ENCODE results near the gene AMT.

The AMT gene

DNA sequence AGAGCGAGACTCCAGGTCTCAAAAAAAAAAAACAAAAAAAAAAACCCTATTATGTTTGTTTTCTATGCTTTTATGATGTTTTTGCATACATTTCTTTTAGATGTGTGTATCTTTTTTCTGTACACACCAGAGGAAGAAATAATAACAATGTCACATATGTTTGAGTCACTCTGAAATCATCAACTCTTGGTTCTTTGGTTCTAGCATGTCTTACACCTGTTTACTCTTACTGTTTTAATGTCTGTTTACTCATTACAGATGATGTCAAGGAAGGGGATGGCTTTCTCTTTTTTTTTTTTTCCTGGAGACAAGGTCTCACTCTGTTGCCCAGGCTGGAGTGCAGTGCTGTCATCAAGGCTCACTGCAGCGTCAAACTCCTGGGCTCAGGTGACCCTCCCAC, 34.6 kb downstream of the AMT start:
- no peak for DNase-seq

DNA sequence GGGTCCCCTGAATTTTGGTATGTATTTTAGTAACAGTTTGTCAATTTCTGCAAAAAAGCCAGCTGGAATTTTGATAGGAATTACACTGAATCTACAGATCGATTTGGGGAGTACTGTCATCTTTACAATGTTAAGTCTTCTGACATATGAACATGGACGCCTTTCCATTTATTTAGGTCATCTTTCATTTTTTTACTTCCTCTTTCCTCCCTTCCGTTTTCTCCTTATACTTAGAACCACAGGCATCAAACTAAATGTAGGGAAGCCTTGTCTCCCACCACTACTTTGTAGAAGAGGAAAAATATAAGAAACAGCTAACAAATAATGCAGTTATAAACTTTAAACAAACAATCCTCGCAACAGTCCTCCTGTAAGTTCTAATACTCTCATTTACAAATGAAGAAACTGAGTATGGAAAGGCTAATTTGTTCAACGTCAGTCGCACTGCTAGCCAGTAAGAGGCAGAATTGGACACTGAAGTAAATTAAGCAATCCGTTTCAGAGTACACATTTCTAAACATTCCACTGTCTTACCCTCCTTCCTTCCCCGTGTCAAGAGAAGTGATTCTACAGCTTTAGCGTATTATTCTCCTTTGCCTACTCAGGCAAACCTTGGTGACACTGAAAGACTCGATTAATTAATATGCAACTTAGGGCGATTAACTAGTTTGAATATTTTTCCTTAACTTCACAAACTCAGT, 36.1 kb downstream of the AMT start:
- DNase-seq = no peak

DNA sequence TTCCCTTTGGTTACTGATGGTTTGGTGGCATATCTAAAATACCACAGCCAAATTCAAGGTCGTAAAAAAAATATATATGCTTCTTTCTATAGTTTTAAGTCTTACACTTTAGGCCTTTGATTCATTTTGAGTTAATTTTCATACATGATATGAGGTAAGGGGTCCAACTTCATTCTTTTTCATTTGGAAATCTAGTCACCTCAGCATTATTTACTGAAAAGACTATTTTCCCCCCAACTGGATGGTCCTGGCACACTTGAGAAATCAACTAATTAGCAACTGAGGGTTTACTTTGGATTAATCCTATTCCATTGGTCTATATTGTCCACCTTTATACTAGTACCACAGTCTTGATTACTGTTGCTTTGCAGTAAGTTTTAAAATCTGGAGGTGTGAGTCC, 36.7 kb downstream of the AMT start:
- no peak for DNase-seq

GRCh38 chr3:49383387-49383786, 38.9 kb downstream of the AMT start:
- no peak for DNase-seq

DNA sequence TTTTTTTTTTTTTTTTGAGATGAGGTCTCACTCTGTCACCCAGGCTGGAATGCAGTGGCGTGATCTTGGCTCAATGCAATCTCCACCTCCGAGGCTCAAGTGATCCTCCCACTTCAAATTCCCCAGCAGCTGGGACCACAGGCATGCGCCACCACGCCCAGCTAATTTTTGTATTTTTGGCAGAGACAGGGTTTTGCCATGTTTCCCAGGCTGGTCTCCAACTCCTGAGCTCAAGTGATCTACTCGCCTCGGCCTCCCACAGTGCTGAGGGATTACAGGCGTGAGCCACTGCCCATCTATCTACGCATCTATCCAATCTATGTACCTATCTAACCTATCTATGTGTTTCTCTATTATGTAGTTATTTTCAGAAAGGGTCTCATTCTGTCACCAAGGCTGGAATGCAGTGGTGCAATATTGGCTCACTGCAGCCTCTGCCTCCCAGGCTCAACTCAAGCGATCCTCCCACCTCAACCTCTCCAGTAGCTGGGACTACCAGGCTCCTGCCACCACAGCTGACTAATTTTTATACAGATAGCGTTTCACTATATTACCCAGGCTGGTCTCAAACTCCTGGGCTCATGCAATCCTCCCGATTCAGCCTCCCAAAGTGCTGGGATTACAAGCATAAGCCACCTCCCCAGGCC, 43.9 kb downstream of the AMT start:
- DNase-seq = no peak

- DNase-seq = no peak
Observed at GRCh38 chr3:49377483-49377882, 44.8 kb downstream of the AMT start.

DNA sequence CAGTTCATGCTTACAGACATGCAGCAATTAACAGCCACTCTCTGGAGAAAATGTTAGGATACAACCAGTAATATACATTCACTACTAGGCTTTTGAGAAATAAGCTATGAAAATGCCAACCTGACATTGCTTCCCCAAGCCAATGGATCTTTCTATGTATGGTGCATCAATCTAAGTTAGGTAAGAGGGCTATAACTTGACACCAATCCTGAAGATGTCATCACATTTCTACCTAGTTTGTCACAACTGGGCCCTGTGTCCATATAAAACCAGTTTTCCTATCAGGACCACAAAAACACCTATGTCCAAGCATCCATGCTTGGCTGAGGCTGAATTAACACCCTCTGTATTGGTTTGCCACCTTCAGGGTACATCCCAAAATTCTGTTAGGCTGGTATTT, 50.3 kb downstream of the AMT start:
- DNase-seq = no peak

DNA sequence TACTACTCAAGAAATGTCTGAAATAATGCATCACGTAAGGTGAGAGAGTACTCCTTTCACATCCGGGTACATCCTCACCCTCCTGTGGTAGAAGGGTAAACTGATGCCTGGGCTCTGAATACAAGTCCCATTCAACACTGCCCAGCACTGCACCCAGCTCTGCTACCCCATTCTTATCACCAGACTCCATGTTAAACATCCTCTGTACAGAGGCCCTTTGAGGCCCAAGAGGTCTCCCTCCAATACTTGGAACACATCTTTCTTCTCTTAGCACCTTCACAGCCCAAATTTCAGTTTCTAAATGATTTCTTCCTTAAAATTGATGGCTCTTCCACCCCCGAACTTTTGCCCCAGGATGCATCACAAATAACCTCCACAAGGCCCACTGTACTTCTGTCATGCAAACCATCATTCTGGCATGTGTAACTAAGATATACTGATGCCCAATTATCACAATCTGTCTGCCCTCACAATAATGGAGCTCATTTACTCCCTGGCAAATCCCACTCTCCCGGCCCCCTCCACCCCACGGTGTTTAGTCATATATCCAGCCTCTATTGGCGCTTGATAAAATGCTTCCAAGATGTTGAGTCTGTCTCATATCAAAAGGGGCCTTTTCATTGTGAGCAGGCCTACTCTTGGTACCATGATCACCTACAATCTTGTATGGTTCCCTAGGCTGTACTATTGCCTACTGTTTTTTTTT, 51.5 kb downstream of the AMT start:
- DNase-seq = no peak
